ENCODE results near the gene LRRC10B. TPM values are rescaled to one million over a fixed set of nuclear protein-coding genes. Genes with fewer than 3 reads are reported as not detected.

Gene LRRC10B
- total and polyA plus RNA-seq, 2 of the 8 experiments (the other 6 are each of a cell fraction or from before 2014, with no cell fraction given) = 0.47 to 0.71 TPM

GRCh38 chr11:61486779-61487178 lies 21.8 kb upstream of the LRRC10B start:
- 83% methylated on average over 5 of the region's 5 CpGs; no CpG with 5 or more reads in 1 of the 2 experiments for WGBS, 2 experiments (ENCODE audit: extremely low coverage in 1 of 2, insufficient coverage in 1 of 2, insufficient read length in 1 of 2, insufficient replicate concordance in 2 of 2, low coverage in 1 of 2, low lambda C conversion rate in 2 of 2, missing lambda C conversion rate in 1 of 2)
- Histone ChIP-seq H3K36me3 (ENCODE audit: control insufficient read depth in 2 of 4, insufficient read depth in 4 of 4, low read length in 3 of 4) (no peaks in the 10 kb centered on the region; a peak in 1 of 8 replicates), H3K9ac (replicated peaks in 1 of 4; ENCODE audit: extremely low read depth in 1 of 4, low read depth in 3 of 4, low read length in 3 of 4) (no peak overlapping the region), H3K56ac (replicated peaks; ENCODE audit: insufficient read length, low read depth, low read length) (no peak overlapping the region), H3K4ac (replicated peaks; ENCODE audit: insufficient read length, low read depth, low read length) (no peak overlapping the region), H3K9me3 (ENCODE audit: insufficient read depth in 2 of 2, low read depth in 1 of 2, low read length in 1 of 2) (no peaks in the 10 kb centered on the region), H2BK20ac (ENCODE audit: low read length) (no peak overlapping the region), H3K79me2 (ENCODE audit: control insufficient read depth in 1 of 2, insufficient read depth in 2 of 2, low read length in 2 of 2) (no peaks in the 10 kb centered on the region), H4K91ac (replicated peaks; ENCODE audit: insufficient read length, low read length) (no peak overlapping the region), H2BK15ac (ENCODE audit: low read length) (no peak overlapping the region; the same call in 1 of the 2 replicates), H3K18ac (ENCODE audit: extremely low read depth, low read length) (no peak overlapping the region), H2AFZ (ENCODE audit: low read length) (no peak overlapping the region), H3K14ac (ENCODE audit: insufficient read length) (no peak overlapping the region), H4K20me1 (replicated peaks in 1 of 2; ENCODE audit: control insufficient read depth in 1 of 2, insufficient read depth in 2 of 2, low read length in 2 of 2) (no peaks in the 10 kb centered on the region), H3K79me1 (ENCODE audit: low read depth, low read length) (no peaks in the 10 kb centered on the region), H3K23me2 (ENCODE audit: low read depth, low read length) (no peaks in the 10 kb centered on the region; the same call in 1 of the 2 replicates), H3K23ac (ENCODE audit: insufficient read length) (no peak overlapping the region), H4K8ac (ENCODE audit: extremely low read depth, insufficient read depth, low read length) (no peak overlapping the region), H3K27ac (ENCODE audit: low read depth, low read length) (no peak overlapping the region), H3K4me2 (ENCODE audit: insufficient read depth in 1 of 2, low read depth in 2 of 2, low read length in 2 of 2) (no peak overlapping the region), H2AK5ac (ENCODE audit: low read depth, low read length) (no peak overlapping the region), H3K27me3 (replicated peaks in 1 of 4; ENCODE audit: control insufficient read depth in 3 of 4, extremely low read depth in 1 of 4, insufficient read depth in 3 of 4, low read length in 3 of 4) (0 out of 7 replicates have a peak, but pooled peaks cover 0 to 2% (median 0%) of the 10 kb centered on the region in 4 experiments), H2BK5ac (ENCODE audit: low read depth, low read length) (no peak overlapping the region), H4K5ac (ENCODE audit: insufficient read length, low read depth, low read length) (no peak overlapping the region), H3K4me1 (replicated peaks in 1 of 4; ENCODE audit: control insufficient read depth in 3 of 4, insufficient read depth in 4 of 4, low read length in 3 of 4) (peaks cover 0 to 26% (median 21%) of the 10 kb centered on the region in 4 experiments; a peak in 6 of 7 replicates), H2BK12ac (ENCODE audit: low read depth, low read length) (no peak overlapping the region), H2BK120ac (replicated peaks; ENCODE audit: low read depth, low read length) (no peak overlapping the region), H3K4me3 (ENCODE audit: extremely low read depth in 1 of 4, insufficient read depth in 2 of 4, low read depth in 3 of 4, low read length in 4 of 4) (no peak overlapping the region)
- CTCF ChIA-PET (ENCODE audit: partially characterized antibody) = interaction anchor here (1.2 to 57.8 kb wide), 7 partner anchors 9 to 152 kb away, joined by 3 to 2106 read pairs (median 6); partner anchors contain the start of gene LRRC10B
- POLR2A ChIA-PET (ENCODE audit: partially characterized antibody) = interaction anchor here (1.0 to 1.5 kb wide), 3 partner anchors 9 to 30 kb away, joined by 3 to 4 read pairs (median 4); no protein-coding TSS in a partner anchor
- TF ChIP-seq TEAD4 (IDR thresholded peaks at IDR 0.05; ENCODE audit: low read depth, low read length) (no peak), ASH2L (IDR thresholded peaks at IDR 0.05; ENCODE audit: low read length) (no peak), NRF1 (IDR thresholded peaks at IDR 0.05; ENCODE audit: low read depth, low read length) (no peak), CHD1 (IDR thresholded peaks at IDR 0.05; ENCODE audit: low read depth, low read length) (no peak), CREB1 (IDR thresholded peaks at IDR 0.05) (no peak), KDM5A (IDR thresholded peaks at IDR 0.05; ENCODE audit: low read length) (no peak), FOSL1 (IDR thresholded peaks at IDR 0.05; ENCODE audit: insufficient read depth, low read depth, low read length) (no peak), SUZ12 (IDR thresholded peaks at IDR 0.05; ENCODE audit: low read length) (no peak), SP1 (IDR thresholded peaks at IDR 0.05; ENCODE audit: low read depth, low read length) (no peak)
- no peak for DNase-seq (ENCODE audit: low read depth in 1 of 2, low spot score in 2 of 2)
- no peak for FAIRE-seq
